ENCODE results near the gene AP5Z1. TPM values are rescaled to one million over a fixed set of nuclear protein-coding genes. Genes with fewer than 3 reads are reported as not detected.

The AP5Z1 gene
- total RNA-seq, 1 donor = 40.2 TPM

DNA sequence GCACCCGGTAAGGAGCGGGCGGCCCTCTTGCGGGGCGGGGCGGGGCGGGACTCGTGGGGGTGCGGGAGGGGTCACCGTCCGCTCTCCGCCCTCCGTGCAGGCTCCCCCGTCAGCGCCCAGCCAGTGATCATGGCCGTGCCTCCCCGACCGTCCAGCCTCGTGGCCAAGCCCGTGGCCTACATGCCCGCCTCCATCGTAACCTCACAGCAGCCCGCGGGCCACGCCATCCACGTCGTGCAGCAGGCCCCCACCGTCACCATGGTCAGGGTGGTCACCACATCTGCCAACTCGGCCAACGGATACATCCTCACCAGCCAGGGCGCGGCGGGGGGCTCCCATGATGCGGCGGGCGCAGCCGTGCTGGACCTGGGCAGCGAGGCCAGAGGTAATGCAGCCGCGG lies 16.2 kb upstream of the AP5Z1 start:
- H3K4me3 ChIP-seq (ENCODE audit: low read depth, low read length) = no peak overlapping the region
- no peak for DNase-seq (ENCODE audit: low read depth)
- TF ChIP-seq, protein P1, sequence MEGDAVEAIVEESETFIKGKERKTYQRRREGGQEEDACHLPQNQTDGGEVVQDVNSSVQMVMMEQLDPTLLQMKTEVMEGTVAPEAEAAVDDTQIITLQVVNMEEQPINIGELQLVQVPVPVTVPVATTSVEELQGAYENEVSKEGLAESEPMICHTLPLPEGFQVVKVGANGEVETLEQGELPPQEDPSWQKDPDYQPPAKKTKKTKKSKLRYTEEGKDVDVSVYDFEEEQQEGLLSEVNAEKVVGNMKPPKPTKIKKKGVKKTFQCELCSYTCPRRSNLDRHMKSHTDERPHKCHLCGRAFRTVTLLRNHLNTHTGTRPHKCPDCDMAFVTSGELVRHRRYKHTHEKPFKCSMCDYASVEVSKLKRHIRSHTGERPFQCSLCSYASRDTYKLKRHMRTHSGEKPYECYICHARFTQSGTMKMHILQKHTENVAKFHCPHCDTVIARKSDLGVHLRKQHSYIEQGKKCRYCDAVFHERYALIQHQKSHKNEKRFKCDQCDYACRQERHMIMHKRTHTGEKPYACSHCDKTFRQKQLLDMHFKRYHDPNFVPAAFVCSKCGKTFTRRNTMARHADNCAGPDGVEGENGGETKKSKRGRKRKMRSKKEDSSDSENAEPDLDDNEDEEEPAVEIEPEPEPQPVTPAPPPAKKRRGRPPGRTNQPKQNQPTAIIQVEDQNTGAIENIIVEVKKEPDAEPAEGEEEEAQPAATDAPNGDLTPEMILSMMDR (IDR thresholded peaks at IDR 0.05; ENCODE audit: insufficient read depth, low read depth, low read length) = no peak

DNA sequence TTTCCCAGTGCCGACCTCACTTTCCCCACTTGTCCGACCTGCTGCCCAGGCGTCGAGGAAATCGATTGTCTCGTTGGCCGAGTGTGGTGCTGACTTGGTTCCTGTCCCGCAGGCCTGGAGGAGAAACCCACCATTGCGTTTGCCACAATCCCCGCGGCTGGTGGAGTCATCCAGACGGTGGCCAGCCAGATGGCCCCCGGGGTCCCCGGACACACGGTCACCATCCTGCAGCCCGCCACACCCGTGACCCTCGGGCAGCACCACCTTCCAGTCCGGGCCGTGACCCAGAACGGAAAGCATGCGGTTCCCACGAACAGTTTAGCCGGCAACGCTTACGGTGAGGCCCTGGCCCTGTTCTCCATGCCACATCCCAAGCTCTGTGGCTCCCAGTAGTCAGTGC lies 14.5 kb upstream of the AP5Z1 start:
- TF ChIP-seq, protein P1 (IDR thresholded peaks at IDR 0.05; ENCODE audit: insufficient read depth, low read depth, low read length) = no peak
- no peak for DNase-seq (ENCODE audit: low read depth)
- H3K4me3 ChIP-seq (ENCODE audit: low read depth, low read length) = no peak overlapping the region

DNA sequence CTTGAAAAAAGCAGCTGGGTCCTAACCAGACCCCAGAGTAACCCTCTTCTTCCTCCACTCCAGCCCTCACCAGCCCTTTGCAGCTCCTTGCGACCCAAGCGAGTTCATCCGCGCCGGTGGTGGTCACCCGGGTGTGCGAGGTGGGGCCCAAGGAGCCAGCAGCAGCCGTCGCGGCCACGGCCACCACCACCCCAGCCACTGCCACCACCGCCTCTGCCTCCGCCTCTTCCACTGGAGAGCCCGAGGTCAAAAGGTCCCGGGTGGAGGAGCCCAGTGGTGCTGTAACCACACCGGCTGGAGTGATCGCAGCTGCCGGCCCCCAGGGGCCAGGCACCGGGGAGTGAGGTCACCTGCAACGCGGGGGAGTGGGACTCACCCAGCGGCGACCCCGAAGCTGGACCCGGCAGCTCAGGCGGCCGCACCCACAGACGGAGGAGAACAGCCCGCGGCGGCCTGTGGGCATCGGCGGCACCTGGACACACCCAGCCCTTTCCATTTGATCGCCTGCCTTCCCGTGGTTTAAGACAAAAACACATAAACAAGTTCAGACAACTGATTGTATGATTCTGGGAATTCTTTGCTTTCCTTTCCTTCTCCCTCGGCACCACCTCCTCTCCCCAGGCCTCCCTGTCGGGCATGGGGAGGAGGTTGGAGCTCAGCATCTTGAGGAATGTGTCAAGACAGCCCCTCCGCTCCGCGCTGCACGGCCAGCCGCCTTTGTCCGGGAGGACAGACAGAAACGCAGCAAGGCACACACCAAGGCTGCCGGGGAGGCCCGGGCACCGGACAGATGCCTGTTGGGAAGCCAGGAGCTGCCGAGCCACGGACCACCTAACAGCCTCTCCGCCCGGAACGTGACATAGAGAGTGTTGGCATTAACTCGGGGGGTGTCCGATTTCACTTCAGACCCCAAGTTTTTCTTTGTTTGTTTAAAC lies 13.0 kb upstream of the AP5Z1 start:
- TF ChIP-seq, protein P1 (IDR thresholded peaks at IDR 0.05; ENCODE audit: insufficient read depth, low read depth, low read length) = no peak
- H3K4me3 ChIP-seq (ENCODE audit: low read depth, low read length) = no peak overlapping the region
- no peak for DNase-seq (ENCODE audit: low read depth)

DNA sequence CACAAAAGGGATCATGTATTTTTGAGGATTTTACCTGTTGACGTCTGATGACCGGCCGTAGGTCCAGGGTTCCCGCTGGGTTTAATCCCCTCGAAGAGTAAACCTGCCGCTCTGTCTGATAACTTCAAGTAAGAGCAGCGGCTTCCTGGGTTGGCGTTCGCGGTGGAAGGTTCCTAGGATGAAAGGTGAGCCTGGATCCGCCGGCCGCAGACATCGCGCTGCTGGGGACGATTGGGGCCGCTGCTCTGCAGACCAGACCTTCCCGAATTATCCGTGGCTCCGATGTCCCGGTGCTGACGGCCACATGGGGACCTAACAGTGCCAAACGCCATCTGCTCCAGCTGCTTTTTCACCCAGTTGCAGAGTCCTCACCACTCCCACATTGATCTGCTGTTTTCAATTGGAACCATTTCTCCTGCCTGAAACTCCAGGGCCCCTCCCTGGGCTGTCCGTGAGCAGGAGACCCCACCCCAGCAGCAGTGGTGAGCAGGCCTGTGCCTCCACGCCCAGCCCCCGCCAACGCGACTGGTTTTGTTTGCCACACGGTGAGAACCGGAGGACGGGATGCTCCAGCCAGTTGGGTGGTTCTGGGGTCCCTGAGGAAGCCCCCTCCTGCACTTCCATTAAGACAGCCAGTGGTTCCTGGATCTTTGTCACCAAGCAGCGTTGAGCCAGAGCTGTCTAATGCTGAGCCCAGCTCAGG lies 12.2 kb upstream of the AP5Z1 start:
- DNase-seq (ENCODE audit: low read depth) = no peak
- TF ChIP-seq, protein P1 (IDR thresholded peaks at IDR 0.05; ENCODE audit: insufficient read depth, low read depth, low read length) = no peak
- no peak overlapping the region for H3K4me3 ChIP-seq (ENCODE audit: low read depth, low read length)

DNA sequence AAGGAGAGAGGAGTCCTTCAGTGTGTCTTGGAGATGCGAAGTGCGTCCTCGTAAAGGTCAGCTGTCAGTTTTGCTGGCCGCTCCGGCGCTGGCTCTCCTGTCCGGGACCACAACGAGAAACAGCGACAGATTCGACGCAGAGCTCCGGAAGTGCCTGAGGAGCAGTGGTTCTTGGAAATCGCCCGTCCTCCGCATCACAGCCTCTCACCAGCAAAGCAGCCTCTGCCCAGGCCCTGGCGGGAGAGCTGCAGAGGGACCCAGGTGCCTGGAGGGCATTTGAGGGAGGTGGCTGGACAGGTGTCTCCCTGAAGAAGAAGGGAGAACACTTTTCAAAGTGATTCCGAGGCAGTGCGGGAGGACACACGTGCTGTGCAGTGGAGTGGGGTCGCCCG lies 11.6 kb upstream of the AP5Z1 start:
- TF ChIP-seq, protein P1 (IDR thresholded peaks at IDR 0.05; ENCODE audit: insufficient read depth, low read depth, low read length) = no peak
- no peak overlapping the region for H3K4me3 ChIP-seq (ENCODE audit: low read depth, low read length)
- no peak for DNase-seq (ENCODE audit: low read depth)

DNA sequence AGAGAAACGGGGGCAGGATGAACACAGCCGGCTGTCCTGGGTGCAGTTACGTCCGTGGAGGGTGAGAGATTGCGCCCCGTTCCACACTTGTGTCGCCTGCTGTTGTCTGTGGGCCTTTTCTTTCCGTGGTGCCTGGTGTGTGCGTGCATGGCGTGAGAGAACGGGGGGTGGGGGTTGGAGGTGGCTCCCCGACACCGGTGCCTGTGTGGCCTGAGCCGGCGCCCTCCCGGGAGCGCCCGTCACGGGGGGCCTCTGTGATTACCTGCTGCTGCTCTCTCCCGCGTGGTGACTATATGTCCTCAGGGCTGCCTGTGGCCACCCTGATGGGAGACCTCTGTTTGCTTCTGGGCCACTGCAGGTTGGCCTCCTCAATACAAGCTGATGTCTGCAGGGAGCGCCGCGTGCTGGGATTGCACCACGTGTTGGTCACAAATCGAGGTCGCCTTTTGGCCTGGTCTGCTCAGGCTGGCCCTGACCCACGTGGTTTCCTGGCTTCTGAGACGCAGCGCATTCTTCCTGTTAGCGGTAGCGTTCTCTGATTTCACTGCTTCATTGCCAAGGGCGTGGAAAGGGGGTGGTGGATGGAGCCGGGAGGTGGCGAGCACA lies 10.9 kb upstream of the AP5Z1 start:
- TF ChIP-seq, protein P1 (IDR thresholded peaks at IDR 0.05; ENCODE audit: insufficient read depth, low read depth, low read length) = no peak
- H3K4me3 ChIP-seq (ENCODE audit: low read depth, low read length) = no peak overlapping the region
- DNase-seq (ENCODE audit: low read depth) = no peak
